ENCODE data around the gene RASA3.

Gene RASA3

GRCh38 chr13:114046431-114046975, 85.9 kb downstream of the RASA3 start:
- DNase-seq: no peak

GRCh38 chr13:114045113-114045735, 87.2 kb downstream of the RASA3 start:
- DNase-seq: no peak

GRCh38 chr13:114044486-114044885, 87.9 kb downstream of the RASA3 start:
- DNase-seq: no peak

- DNase-seq: no peak
These were observed 88.9 kb downstream of the RASA3 start for GRCh38 chr13:114043421-114044053.

GRCh38 chr13:114042066-114042815, 90.2 kb downstream of the RASA3 start:
- no peak for DNase-seq

GRCh38 chr13:114041493-114041892, 90.9 kb downstream of the RASA3 start:
- no peak for DNase-seq

GRCh38 chr13:114039471-114040141, 92.8 kb downstream of the RASA3 start:
- no peak for DNase-seq

GRCh38 chr13:114038900-114039299, 93.5 kb downstream of the RASA3 start:
- DNase-seq: no peak

- no peak for DNase-seq
These were observed 94.2 kb downstream of the RASA3 start for GRCh38 chr13:114038211-114038613.

- DNase-seq: no peak
These were observed 94.7 kb downstream of the RASA3 start for GRCh38 chr13:114037674-114038073.

GRCh38 chr13:114035583-114036531, 96.6 kb downstream of the RASA3 start:
- DNase-seq: no peak

GRCh38 chr13:114035186-114035582, 97.2 kb downstream of the RASA3 start:
- DNase-seq: no peak

GRCh38 chr13:114034481-114034891, 97.9 kb downstream of the RASA3 start:
- no peak for DNase-seq

- DNase-seq: no peak
These were observed 98.7 kb downstream of the RASA3 start for GRCh38 chr13:114033541-114034315.

- DNase-seq: no peak
These were observed 100.2 kb downstream of the RASA3 start for GRCh38 chr13:114032126-114032799.

- DNase-seq: no peak
These were observed 100.8 kb downstream of the RASA3 start for GRCh38 chr13:114031631-114032030.

- DNase-seq: no peak
These were observed 101.5 kb downstream of the RASA3 start for GRCh38 chr13:114030666-114031610.

- no peak for DNase-seq
These were observed 102.4 kb downstream of the RASA3 start for GRCh38 chr13:114029866-114030625.

- no peak for DNase-seq
These were observed 104.6 kb downstream of the RASA3 start for GRCh38 chr13:114027826-114028225.

All from NCI-H510A treated with DMSO at 0.1 percent for 48 hours (cell line).